Astrocyte of the spinal cord (primary cell): ENCODE results near the gene TC2N.

Experiments
- DNase-seq: peaks from one replicate; pipeline ENCODE4 v3.0.0; 2011; ENCODE audit warnings: low read depth, low spot score
- H3K4me3 ChIP-seq: 2 replicates; pipeline ENCODE4 v1.5.1; 2011; ENCODE audit warnings: low read depth, mild to moderate bottlenecking, low read length, moderate library complexity
- CTCF ChIP-seq: IDR thresholded peaks from 2 replicates; pipeline ENCODE4 v1.5.1; 2012; ENCODE audit warnings: low read depth, mild to moderate bottlenecking, low read length, inconsistent platforms
- in situ Hi-C: cut with HindIII; loops from 2 replicates; pipeline ENCODE4 v1.10.0; 2017; ENCODE audit warnings: low sequenced_read_pairs

Gene TC2N

GRCh38 chr14:91770185-91770584 lies 97.2 kb downstream of the TC2N start:
- no peak for TF ChIP-seq CTCF
- no peak overlapping the region for H3K4me3 ChIP-seq
- in situ Hi-C loops = no loop called here
- no peak for DNase-seq

- DNase-seq = no peak
- in situ Hi-C loops = no loop called here
- H3K4me3 ChIP-seq = no peak overlapping the region
- TF ChIP-seq CTCF = no peak
These were observed 111.6 kb downstream of the TC2N start for GRCh38 chr14:91755570-91756295.

GRCh38 chr14:91754819-91755218 lies 112.5 kb downstream of the TC2N start:
- in situ Hi-C loops = no loop called here
- no peak for DNase-seq
- H3K4me3 ChIP-seq = no peak overlapping the region
- TF ChIP-seq CTCF = no peak

GRCh38 chr14:91754185-91754584 lies 113.2 kb downstream of the TC2N start:
- no peak for DNase-seq
- H3K4me3 ChIP-seq = no peak overlapping the region
- in situ Hi-C loops = no loop called here
- no peak for TF ChIP-seq CTCF

GRCh38 chr14:91753501-91754128 lies 113.7 kb downstream of the TC2N start:
- DNase-seq = no peak
- no peak overlapping the region for H3K4me3 ChIP-seq
- in situ Hi-C loops = no loop called here
- no peak for TF ChIP-seq CTCF

- H3K4me3 ChIP-seq = no peak overlapping the region
- in situ Hi-C loops = no loop called here
- no peak for TF ChIP-seq CTCF
- DNase-seq = no peak
These were observed 114.4 kb downstream of the TC2N start for GRCh38 chr14:91752961-91753360.
